Measurements from ENCODE around the gene SLC26A11. TPM values are rescaled to one million over a fixed set of nuclear protein-coding genes. Genes with fewer than 3 reads are reported as not detected.
A peak's percentile ranks its signal among the peaks of the same experiment; 100 is the strongest.

Gene SLC26A11
- total RNA-seq, 1 experiment from 2014 or later = 37.1 TPM

DNA sequence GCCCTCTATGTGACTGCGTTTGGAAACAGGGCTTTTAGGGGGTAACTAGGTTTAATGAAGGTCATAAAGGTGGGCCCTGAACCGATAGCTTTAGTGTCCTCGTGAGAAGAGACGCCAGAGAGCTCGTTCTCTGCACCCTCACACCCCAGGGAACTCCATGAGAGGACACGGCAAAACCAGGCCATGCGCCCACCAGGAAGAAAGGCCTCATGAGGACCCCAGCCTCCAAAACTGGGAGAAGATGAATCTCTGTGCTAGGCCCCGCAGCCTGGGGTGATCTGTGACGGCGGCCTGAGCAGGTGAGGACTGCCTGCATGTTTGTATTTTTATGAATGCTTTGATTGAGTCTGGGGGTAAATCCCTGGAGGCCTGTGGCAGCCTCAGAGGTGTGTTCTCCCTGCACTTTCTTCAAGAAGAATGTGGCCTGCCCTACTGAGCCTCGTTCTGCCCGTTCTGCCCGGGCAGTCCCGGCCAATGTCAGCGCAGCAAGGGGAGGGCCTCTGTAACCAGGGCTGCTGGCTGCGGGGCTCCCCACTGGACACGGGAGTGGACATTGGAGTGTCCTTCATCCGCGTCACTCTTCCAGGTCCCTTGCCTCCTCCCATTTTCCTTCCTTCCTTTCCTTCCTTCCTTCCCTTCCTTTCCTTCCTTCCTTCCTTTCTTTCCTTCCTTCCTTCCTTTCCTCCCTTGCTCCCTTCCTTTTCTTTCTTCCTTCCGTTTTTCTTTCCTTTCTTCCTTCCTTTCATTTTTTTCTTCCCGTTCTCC, 33.6 kb downstream of the SLC26A11 start:
- Mint-ChIP-seq H3K4me1 (ENCODE audit: low read depth, unreplicated experiment) (peaks cover 24% of the 10 kb centered on the region), H3K27ac (ENCODE audit: unreplicated experiment) (peak overlapping the region; percentile 95), H3K27me3 (ENCODE audit: insufficient read depth, unreplicated experiment) (no peaks in the 10 kb centered on the region), H3K4me3 (ENCODE audit: unreplicated experiment) (no peak overlapping the region), H3K9me3 (ENCODE audit: unreplicated experiment) (no peaks in the 10 kb centered on the region), H3K36me3 (ENCODE audit: insufficient read depth, unreplicated experiment) (peaks cover 23% of the 10 kb centered on the region)
- intact Hi-C loops (cut with micrococcal nuclease; ENCODE audit: unreplicated experiment) = no loop called here
- CTCF ChIA-PET = no interaction called here
- H3K4me3 ChIP-seq (ENCODE audit: low read depth, low read length) = no peak overlapping the region
- no peaks in the 10 kb centered on the region for H3K36me3 ChIP-seq (ENCODE audit: control insufficient read depth, insufficient read depth, low read length)
- peaks cover 18% of the 10 kb centered on the region for H3K4me1 ChIP-seq
- H3K27me3 ChIP-seq (replicated peaks; ENCODE audit: control insufficient read depth, insufficient read depth, low read length) = no peaks in the 10 kb centered on the region
- no peak for DNase-seq
- no TSS peak for BruUV-seq (replicated peaks)
- no peaks in the 10 kb centered on the region for H3K9me3 ChIP-seq
- TF ChIP-seq, protein P1, sequence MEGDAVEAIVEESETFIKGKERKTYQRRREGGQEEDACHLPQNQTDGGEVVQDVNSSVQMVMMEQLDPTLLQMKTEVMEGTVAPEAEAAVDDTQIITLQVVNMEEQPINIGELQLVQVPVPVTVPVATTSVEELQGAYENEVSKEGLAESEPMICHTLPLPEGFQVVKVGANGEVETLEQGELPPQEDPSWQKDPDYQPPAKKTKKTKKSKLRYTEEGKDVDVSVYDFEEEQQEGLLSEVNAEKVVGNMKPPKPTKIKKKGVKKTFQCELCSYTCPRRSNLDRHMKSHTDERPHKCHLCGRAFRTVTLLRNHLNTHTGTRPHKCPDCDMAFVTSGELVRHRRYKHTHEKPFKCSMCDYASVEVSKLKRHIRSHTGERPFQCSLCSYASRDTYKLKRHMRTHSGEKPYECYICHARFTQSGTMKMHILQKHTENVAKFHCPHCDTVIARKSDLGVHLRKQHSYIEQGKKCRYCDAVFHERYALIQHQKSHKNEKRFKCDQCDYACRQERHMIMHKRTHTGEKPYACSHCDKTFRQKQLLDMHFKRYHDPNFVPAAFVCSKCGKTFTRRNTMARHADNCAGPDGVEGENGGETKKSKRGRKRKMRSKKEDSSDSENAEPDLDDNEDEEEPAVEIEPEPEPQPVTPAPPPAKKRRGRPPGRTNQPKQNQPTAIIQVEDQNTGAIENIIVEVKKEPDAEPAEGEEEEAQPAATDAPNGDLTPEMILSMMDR (IDR thresholded peaks at IDR 0.05; ENCODE audit: insufficient read depth in 1 of 2, low read depth in 1 of 2, low read length in 1 of 2, severe bottlenecking in 1 of 2, unreplicated experiment in 1 of 2) = no peak
- POLR2A ChIA-PET = no interaction called here

DNA sequence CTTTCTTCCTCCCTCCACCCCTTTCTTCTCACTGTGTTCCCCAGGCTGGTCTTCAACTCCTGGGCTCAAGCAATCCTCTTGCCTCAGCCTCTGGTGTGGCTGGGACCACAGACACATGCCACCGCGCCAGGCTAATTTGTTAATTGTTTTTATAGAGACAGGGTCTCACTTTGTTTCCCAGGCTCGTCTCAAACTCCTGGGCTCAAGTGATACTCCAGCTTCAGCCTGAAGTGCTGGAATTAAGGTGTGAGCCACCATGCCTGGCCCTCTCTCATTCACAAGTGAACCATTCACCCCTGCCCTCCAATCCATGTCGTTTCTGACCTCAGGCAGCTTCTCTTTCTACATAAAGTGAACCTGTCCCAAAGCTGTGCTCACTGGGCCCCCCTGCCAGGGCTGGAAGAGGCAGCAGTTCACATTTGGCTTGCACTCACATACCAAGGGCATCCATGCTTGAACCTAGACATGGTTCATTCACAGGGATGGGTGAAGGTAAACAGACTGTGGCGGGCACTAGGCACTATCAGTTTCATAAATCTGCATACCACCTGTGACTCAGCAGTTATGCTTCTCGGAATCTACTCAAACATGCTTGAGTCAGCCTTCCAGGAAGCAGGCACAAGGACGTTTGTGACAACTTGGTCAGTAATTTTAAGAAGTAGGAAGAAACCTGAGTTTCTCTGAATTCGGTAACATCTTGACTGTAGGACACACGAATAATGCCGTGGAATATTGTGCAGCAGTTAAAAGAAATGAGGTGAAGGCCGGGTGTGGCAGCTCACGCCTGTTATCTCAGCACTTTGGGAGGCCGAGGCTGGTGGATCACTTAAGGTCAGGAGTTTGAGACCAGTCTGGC, 34.4 kb downstream of the SLC26A11 start:
- H3K4me1 ChIP-seq = peaks cover 23% of the 10 kb centered on the region
- peak; percentile 57 to 73 for DNase-seq
- Mint-ChIP-seq H3K36me3 (ENCODE audit: insufficient read depth, unreplicated experiment) (peaks cover 25% of the 10 kb centered on the region), H3K9me3 (ENCODE audit: unreplicated experiment) (no peaks in the 10 kb centered on the region), H3K27ac (ENCODE audit: unreplicated experiment) (peak overlapping the region; percentile 95), H3K4me3 (ENCODE audit: unreplicated experiment) (peak overlapping the region; percentile 5), H3K4me1 (ENCODE audit: low read depth, unreplicated experiment) (peaks cover 26% of the 10 kb centered on the region), H3K27me3 (ENCODE audit: insufficient read depth, unreplicated experiment) (no peaks in the 10 kb centered on the region)
- BruUV-seq (replicated peaks) = no TSS peak
- no peaks in the 10 kb centered on the region for H3K9me3 ChIP-seq
- TF ChIP-seq, protein P1 (IDR thresholded peaks at IDR 0.05; ENCODE audit: insufficient read depth in 1 of 2, low read depth in 1 of 2, low read length in 1 of 2, severe bottlenecking in 1 of 2, unreplicated experiment in 1 of 2) = no peak
- ChIA-PET CTCF (interaction anchor here (0.6 kb wide), 1 partner anchor 38 kb away, joined by 5 read pairs; no protein-coding TSS in a partner anchor), POLR2A (no interaction called here)
- H3K4me3 ChIP-seq (ENCODE audit: low read depth, low read length) = no peak overlapping the region
- H3K36me3 ChIP-seq (ENCODE audit: control insufficient read depth, insufficient read depth, low read length) = no peaks in the 10 kb centered on the region
- intact Hi-C loops (cut with micrococcal nuclease; ENCODE audit: unreplicated experiment) = no loop called here
- H3K27me3 ChIP-seq (replicated peaks; ENCODE audit: control insufficient read depth, insufficient read depth, low read length) = no peaks in the 10 kb centered on the region

DNA sequence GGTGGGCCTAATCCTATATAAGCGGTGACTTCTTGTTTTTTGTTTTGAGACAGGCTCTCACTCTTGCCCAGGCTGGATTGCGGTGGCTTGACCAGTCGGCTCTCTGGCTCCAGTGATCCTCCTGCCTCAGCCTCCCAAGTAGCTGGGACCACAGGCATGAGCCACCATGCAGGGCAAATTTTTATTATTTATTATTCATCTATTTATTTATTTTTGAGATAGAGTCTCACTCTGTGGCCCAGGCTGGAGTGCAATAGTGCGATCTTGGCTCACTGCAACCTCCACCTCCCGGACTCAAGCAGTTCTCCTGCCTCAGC, 35.8 kb downstream of the SLC26A11 start:
- no peak for DNase-seq
- Mint-ChIP-seq H3K36me3 (ENCODE audit: insufficient read depth, unreplicated experiment) (peaks cover 29% of the 10 kb centered on the region), H3K27me3 (ENCODE audit: insufficient read depth, unreplicated experiment) (no peaks in the 10 kb centered on the region), H3K4me1 (ENCODE audit: low read depth, unreplicated experiment) (peaks cover 29% of the 10 kb centered on the region), H3K4me3 (ENCODE audit: unreplicated experiment) (no peak overlapping the region), H3K27ac (ENCODE audit: unreplicated experiment) (no peak overlapping the region), H3K9me3 (ENCODE audit: unreplicated experiment) (no peaks in the 10 kb centered on the region)
- ChIA-PET POLR2A (no interaction called here), CTCF (no interaction called here)
- no TSS peak for BruUV-seq (replicated peaks)
- H3K9me3 ChIP-seq = no peaks in the 10 kb centered on the region
- no peaks in the 10 kb centered on the region for H3K36me3 ChIP-seq (ENCODE audit: control insufficient read depth, insufficient read depth, low read length)
- H3K4me3 ChIP-seq (ENCODE audit: low read depth, low read length) = no peak overlapping the region
- TF ChIP-seq, protein P1 (IDR thresholded peaks at IDR 0.05; ENCODE audit: insufficient read depth in 1 of 2, low read depth in 1 of 2, low read length in 1 of 2, severe bottlenecking in 1 of 2, unreplicated experiment in 1 of 2) = no peak
- intact Hi-C loops (cut with micrococcal nuclease; ENCODE audit: unreplicated experiment) = no loop called here
- H3K27me3 ChIP-seq (replicated peaks; ENCODE audit: control insufficient read depth, insufficient read depth, low read length) = no peaks in the 10 kb centered on the region
- H3K4me1 ChIP-seq = peaks cover 26% of the 10 kb centered on the region

Measured in Caco-2 (cell line).